ENCODE data around the gene DYTN.

DYTN gene

GRCh38 chr2:206619011-206619410 lies 99.2 kb downstream of the DYTN start:
- Histone ChIP-seq H3K4me2 (no peak overlapping the region), H3K9me3 (no peaks in the 10 kb centered on the region), H3K9ac (no peak overlapping the region), H4K20me1 (no peaks in the 10 kb centered on the region), H3K4me1 (no peaks in the 10 kb centered on the region), H3K4me3 (no peak overlapping the region), H3K36me3 (no peaks in the 10 kb centered on the region), H3K27me3 (no peaks in the 10 kb centered on the region), H3K27ac (no peak overlapping the region)
- no peak for TF ChIP-seq Cebpa-rat (IDR thresholded peaks at IDR 0.05)

GRCh38 chr2:206616151-206616550 lies 102.0 kb downstream of the DYTN start:
- Histone ChIP-seq H4K20me1 (no peaks in the 10 kb centered on the region), H3K4me2 (no peak overlapping the region), H3K36me3 (no peaks in the 10 kb centered on the region), H3K4me3 (no peak overlapping the region), H3K9ac (no peak overlapping the region), H3K4me1 (no peaks in the 10 kb centered on the region), H3K27ac (no peak overlapping the region), H3K9me3 (no peaks in the 10 kb centered on the region), H3K27me3 (no peaks in the 10 kb centered on the region)
- TF ChIP-seq Cebpa-rat (IDR thresholded peaks at IDR 0.05): no peak

GRCh38 chr2:206615417-206616089 lies 102.6 kb downstream of the DYTN start:
- Histone ChIP-seq H3K4me2 (no peak overlapping the region), H4K20me1 (no peaks in the 10 kb centered on the region), H3K27ac (no peak overlapping the region), H3K9ac (no peak overlapping the region), H3K27me3 (no peaks in the 10 kb centered on the region), H3K36me3 (no peaks in the 10 kb centered on the region), H3K4me1 (no peaks in the 10 kb centered on the region), H3K4me3 (no peak overlapping the region), H3K9me3 (no peaks in the 10 kb centered on the region)
- no peak for TF ChIP-seq Cebpa-rat (IDR thresholded peaks at IDR 0.05)

- Histone ChIP-seq H3K4me2 (no peak overlapping the region), H3K9ac (no peak overlapping the region), H3K4me3 (no peak overlapping the region), H3K4me1 (no peaks in the 10 kb centered on the region), H3K27me3 (no peaks in the 10 kb centered on the region), H3K27ac (no peak overlapping the region), H3K36me3 (no peaks in the 10 kb centered on the region), H3K9me3 (no peaks in the 10 kb centered on the region), H4K20me1 (no peaks in the 10 kb centered on the region)
- no peak for TF ChIP-seq Cebpa-rat (IDR thresholded peaks at IDR 0.05)
These were observed 103.4 kb downstream of the DYTN start for GRCh38 chr2:206614811-206615210.

- H3K27ac ChIP-seq: no peak overlapping the region
- no peak overlapping the region for H3K9ac ChIP-seq
- no peak for TF ChIP-seq Cebpa-rat (IDR thresholded peaks at IDR 0.05)
- no peaks in the 10 kb centered on the region for H3K27me3 ChIP-seq
- no peaks in the 10 kb centered on the region for H4K20me1 ChIP-seq
- no peak overlapping the region for H3K4me3 ChIP-seq
- no peak overlapping the region for H3K4me2 ChIP-seq
- H3K4me1 ChIP-seq: no peaks in the 10 kb centered on the region
- no peaks in the 10 kb centered on the region for H3K9me3 ChIP-seq
- H3K36me3 ChIP-seq: no peaks in the 10 kb centered on the region
These were observed 106.5 kb downstream of the DYTN start for GRCh38 chr2:206611736-206612135.

GRCh38 chr2:206611191-206611590 lies 107.0 kb downstream of the DYTN start:
- Histone ChIP-seq H3K4me1 (no peaks in the 10 kb centered on the region), H3K27me3 (no peaks in the 10 kb centered on the region), H3K9ac (no peak overlapping the region), H3K9me3 (no peaks in the 10 kb centered on the region), H4K20me1 (no peaks in the 10 kb centered on the region), H3K27ac (no peak overlapping the region), H3K36me3 (no peaks in the 10 kb centered on the region), H3K4me3 (no peak overlapping the region), H3K4me2 (no peak overlapping the region)
- TF ChIP-seq Cebpa-rat (IDR thresholded peaks at IDR 0.05): no peak

- TF ChIP-seq Cebpa-rat (IDR thresholded peaks at IDR 0.05): no peak
- no peaks in the 10 kb centered on the region for H3K27me3 ChIP-seq
- H3K9ac ChIP-seq: no peak overlapping the region
- H4K20me1 ChIP-seq: no peaks in the 10 kb centered on the region
- H3K4me3 ChIP-seq: no peak overlapping the region
- no peaks in the 10 kb centered on the region for H3K36me3 ChIP-seq
- H3K4me2 ChIP-seq: no peak overlapping the region
- H3K9me3 ChIP-seq: no peaks in the 10 kb centered on the region
- no peak overlapping the region for H3K27ac ChIP-seq
- no peaks in the 10 kb centered on the region for H3K4me1 ChIP-seq
These were observed 107.7 kb downstream of the DYTN start for GRCh38 chr2:206610451-206610850.

- H4K20me1 ChIP-seq: no peaks in the 10 kb centered on the region
- H3K36me3 ChIP-seq: no peaks in the 10 kb centered on the region
- no peak for TF ChIP-seq Cebpa-rat (IDR thresholded peaks at IDR 0.05)
- no peaks in the 10 kb centered on the region for H3K4me1 ChIP-seq
- no peaks in the 10 kb centered on the region for H3K27me3 ChIP-seq
- no peak overlapping the region for H3K9ac ChIP-seq
- H3K4me3 ChIP-seq: no peak overlapping the region
- no peak overlapping the region for H3K4me2 ChIP-seq
- no peaks in the 10 kb centered on the region for H3K9me3 ChIP-seq
- H3K27ac ChIP-seq: no peak overlapping the region
These were observed 115.0 kb downstream of the DYTN start for GRCh38 chr2:206603243-206603642.

Measured in BLaER1 (cell line).